GM12878 (cell line): ENCODE results near the gene KBTBD7. TPM values are rescaled to one million over a fixed set of nuclear protein-coding genes. Genes with fewer than 3 reads are reported as not detected.

Experiments used
- ATAC-seq: fragments of 200-7000 bp; cut with Tn5 transposase; 3 replicates; pipeline ENCODE4 v1.9.1; 2020; ENCODE audit warnings: mild to moderate bottlenecking, moderate library complexity
- BruUV-seq: library from RNA; stranded (reverse); fragments of 400-500 nt; replicated peaks from 2 replicates; lab custom pipeline; 2021; lab: Mats Ljungman, UMichigan
- CTCF ChIA-PET: fragments of 300-600 bp; sonication (Branson Sonifier 250); formaldehyde crosslinking; extraction: SDS; loops from one replicate; lab custom pipeline; 2021; ENCODE audit warnings: inconsistent platforms; lab: Yijun Ruan, JAX
- POLR2A ChIA-PET: fragments of 350-600 bp; formaldehyde crosslinking; extraction: SDS; loops from one replicate; lab custom pipeline; 2021; ENCODE audit warnings: inconsistent platforms; lab: Charles Lee
- RAD21 ChIA-PET: fragments of 300-600 bp; sonication (Branson Sonifier 250); formaldehyde crosslinking; loops from one replicate; lab custom pipeline; 2023; ENCODE audit warnings: antibody characterized with exemption; ENCODE audit not compliant: unreplicated experiment; lab: Charles Lee
- SMC1A ChIA-PET: fragments of 300-600 bp; sonication (Branson Sonifier 250); formaldehyde crosslinking; loops from one replicate; lab custom pipeline; 2023; ENCODE audit not compliant: unreplicated experiment, uncharacterized antibody; lab: Charles Lee
- DNase-seq: peaks from one replicate; pipeline ENCODE4 v3.0.0-alpha.2; 2011; ENCODE audit warnings: low read depth, low spot score
- FAIRE-seq: peaks from 3 replicates; lab custom pipeline; 2011; peaks lifted over from hg19 to GRCh38; lab: Jason Lieb, UNC
- H2AFZ ChIP-seq: 2 replicates; pipeline ENCODE4 v1.6.0; 2011; ENCODE audit warnings: low read depth, low read length, control low read depth; ENCODE audit not compliant: control insufficient read depth
- H3K27ac ChIP-seq: 2 replicates; pipeline ENCODE4 v1.5.1; 2011; ENCODE audit warnings: control low read depth; ENCODE audit not compliant: control insufficient read depth, insufficient read depth
- H3K27me3 ChIP-seq, 2 experiments: replicated peaks in 1 of 2; 2 replicates each; pipeline versions ENCODE4 v1.6.0 to v1.6.1; 2011; ENCODE audit warnings: low read length in 1 of 2; ENCODE audit not compliant: control insufficient read depth in 2 of 2, insufficient read depth in 2 of 2
- H3K36me3 ChIP-seq, 2 experiments: 2 replicates each; pipeline ENCODE4 v1.5.1; 2011; ENCODE audit warnings: low read length in 1 of 2; ENCODE audit not compliant: control insufficient read depth in 2 of 2, insufficient read depth in 2 of 2
- H3K4me1 ChIP-seq: 2 replicates; pipeline ENCODE4 v1.6.1; 2011; ENCODE audit warnings: mild to moderate bottlenecking, low read length, moderate library complexity, mixed read lengths; ENCODE audit not compliant: control insufficient read depth, insufficient read depth
- H3K4me2 ChIP-seq: 2 replicates; pipeline ENCODE4 v1.6.0; 2011; ENCODE audit warnings: control low read depth; ENCODE audit not compliant: control insufficient read depth, insufficient read depth
- H3K4me3 ChIP-seq: fragments of 200-600 bp; sonication (generic); 2 replicates; pipeline ENCODE4 v1.5.1; 2016
- H3K79me2 ChIP-seq: 2 replicates; pipeline ENCODE4 v1.6.0; 2011; ENCODE audit warnings: low read length; ENCODE audit not compliant: control insufficient read depth, insufficient read depth
- H3K9ac ChIP-seq: 2 replicates; pipeline ENCODE4 v1.8.0; 2011; ENCODE audit warnings: low read length, control low read depth, mixed read lengths; ENCODE audit not compliant: control insufficient read depth, insufficient read depth
- H3K9me3 ChIP-seq: replicated peaks from 3 replicates; pipeline ENCODE4 v1.5.1; 2011; ENCODE audit warnings: mild to moderate bottlenecking, low read length; ENCODE audit not compliant: control insufficient read depth, insufficient read depth
- H4K20me1 ChIP-seq: 2 replicates; pipeline ENCODE4 v1.6.0; 2011; ENCODE audit not compliant: control insufficient read depth, insufficient read depth
- BHLHE40 ChIP-seq, 2 experiments: fragments of 450-650 bp in 1 of 2; IDR thresholded peaks; 2 replicates each; pipeline ENCODE4 v1.6.1; 2011 to 2017; ENCODE audit warnings: low read depth in 2 of 2, borderline replicate concordance in 1 of 2, improper control_type of control experiment in 1 of 2, low read length in 1 of 2, mild to moderate bottlenecking in 1 of 2
- MTA3 ChIP-seq: IDR thresholded peaks from 2 replicates; pipeline ENCODE4 v1.6.1; 2012; ENCODE audit warnings: low read length, inconsistent platforms, borderline replicate concordance
- POU2F2 ChIP-seq: IDR thresholded peaks from 3 replicates; pipeline ENCODE4 v1.6.1; 2011; ENCODE audit warnings: low read depth, mild to moderate bottlenecking, low read length, borderline replicate concordance
- SUZ12 ChIP-seq: fragments of 200-600 bp; sonication (generic); IDR thresholded peaks from one replicate; pipeline ENCODE4 v1.6.1; 2018; ENCODE audit warnings: antibody characterized with exemption, mild to moderate bottlenecking; ENCODE audit not compliant: unreplicated experiment
- ZBTB33 ChIP-seq: fragments of 450-650 bp; IDR thresholded peaks from 2 replicates; pipeline ENCODE4 v1.6.1; 2017; ENCODE audit warnings: mild to moderate bottlenecking
- ZNF207 ChIP-seq: fragments of 450-650 bp; IDR thresholded peaks from 2 replicates; pipeline ENCODE4 v1.6.1; 2014; ENCODE audit warnings: antibody characterized with exemption, mild to moderate bottlenecking, borderline replicate concordance
- ZSCAN29 ChIP-seq: fragments of 450-650 bp; IDR thresholded peaks from 2 replicates; pipeline ENCODE4 v1.6.1; 2017; ENCODE audit warnings: mild to moderate bottlenecking, moderate library complexity
- WGBS: methylation state at CpG from one replicate; pipeline ENCODE4 v1.1.6; 2016; ENCODE audit warnings: low lambda C conversion rate; ENCODE audit not compliant: insufficient replicate concordance, insufficient coverage; ENCODE audit errors: missing lambda C conversion rate; 5-methylcytosine and 5-hydroxymethylcytosine counted together
- in situ Hi-C: fragments of 300-500 bp; cut with MboI; formaldehyde crosslinking; loops from 9 replicates; pipeline ENCODE4 v1.14.3; 2018; ENCODE audit warnings: mixed read lengths
- intact Hi-C: fragments of 100-400 bp; cut with micrococcal nuclease; formaldehyde crosslinking; loops from one replicate; pipeline ENCODE4 v1.14.2; 2022; ENCODE audit not compliant: unreplicated experiment
- polyA plus RNA-seq, 11 experiments: library from polyadenylated mRNA; depleted of rRNA in 4 of 11; unstranded in 6 of 11; stranded (reverse) in 5 of 11; fragments of >200 nt; fragmentation: Nextera tagmentation in 4 of 11; fragmentation: Illumina TruSeq in 1 of 11; extraction: Ambion mirVana in 4 of 11; extraction: Trizol in 1 of 11; gene quantifications; 1 replicate in 1 of 11; 2 replicates in 10 of 11; pipeline versions ENCODE4 v1.2.1 to v1.2.3, GENCODE V29; 2011 to 2016; ENCODE audit warnings: inconsistent platforms in 2 of 11, missing spikeins in 2 of 11, low read depth in 1 of 11
- total RNA-seq, 4 experiments: library from RNA; depleted of rRNA in 3 of 4; stranded (reverse); fragments of >200 nt in 3 of 4; fragmentation: Illumina TruSeq in 1 of 4; extraction: Trizol in 1 of 4; gene quantifications; 2 replicates each; pipeline versions ENCODE4 v1.2.1 to v1.2.3, GENCODE V29; 2013 to 2021
- TF ChIP-seq, protein P1 (sequence below): IDR thresholded peaks from 2 replicates; pipeline ENCODE4 v1.6.1; 2012; ENCODE audit warnings: low read depth, low read length, improper control_type of control experiment
- TF ChIP-seq, protein P2 (sequence below): fragments of 450-650 bp; formaldehyde crosslinking; IDR thresholded peaks from 2 replicates; pipeline ENCODE4 v1.4.0; 2022; ENCODE audit warnings: mild to moderate bottlenecking, moderate library complexity

Gene KBTBD7
- total and polyA plus RNA-seq, 10 of the 15 experiments (the other 5 are each of a cell fraction or from before 2014, with no cell fraction given): 1.8 to 6.0 (median 4.3) TPM

GRCh38 chr13:41179593-41180250, 14.6 kb downstream of the KBTBD7 start:
- ChIA-PET SMC1A (no interaction called here), CTCF (interaction anchor here (1.6 kb wide), 1 partner anchor 54 kb away, joined by 3 read pairs; no protein-coding TSS in a partner anchor), RAD21 (no interaction called here), POLR2A (no interaction called here)
- in situ Hi-C loops: no loop called here
- TF ChIP-seq POU2F2 (no peak), BHLHE40 (IDR thresholded peaks at IDR 0.05; ENCODE audit: borderline replicate concordance in 1 of 2, low read depth in 2 of 2, low read length in 1 of 2) (peak in 1 of 2 experiments; percentile 55; a peak in 1 of 4 replicates)
- intact Hi-C loops: no loop called here
- Histone ChIP-seq H3K27ac (no peak overlapping the region), H4K20me1 (no peaks in the 10 kb centered on the region), H3K27me3 (no peaks in the 10 kb centered on the region), H3K9ac (no peak overlapping the region), H3K4me3 (no peak overlapping the region), H3K4me2 (no peak overlapping the region), H3K79me2 (no peaks in the 10 kb centered on the region), H3K4me1 (no peaks in the 10 kb centered on the region), H3K9me3 (peaks cover 2% of the 10 kb centered on the region; the same call in 2 of the 3 replicates), H2AFZ (no peak overlapping the region), H3K36me3 (no peaks in the 10 kb centered on the region)
- DNase-seq: no peak
- 68% methylated on average over 4 of the region's 4 CpGs for WGBS
- no peak for ATAC-seq
- no TSS peak for BruUV-seq
- no peak for FAIRE-seq

DNA sequence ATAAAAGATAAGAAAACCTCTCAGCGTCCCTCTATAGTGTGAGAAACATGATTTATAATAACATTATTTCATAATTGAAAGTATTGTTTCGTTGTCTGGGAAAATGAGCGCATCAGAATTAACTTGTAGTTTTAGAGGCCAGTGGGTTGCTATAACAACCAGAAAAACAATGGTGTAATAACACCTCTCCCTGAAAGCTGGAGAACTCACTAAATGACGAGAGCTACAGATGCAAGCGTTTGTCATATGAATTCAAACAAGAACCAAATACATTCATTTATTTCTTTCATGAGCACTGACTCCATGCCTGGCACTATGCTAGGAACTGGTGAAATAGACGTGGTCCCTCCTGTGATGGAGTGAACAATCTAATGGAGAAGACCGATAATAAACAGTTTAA, 16.3 kb downstream of the KBTBD7 start:
- intact Hi-C loops: no loop called here
- no peak for FAIRE-seq
- ChIA-PET RAD21 (no interaction called here), SMC1A (no interaction called here), POLR2A (interaction anchor here (0.6 kb wide), 1 partner anchor 140 kb away, joined by 5 read pairs; no protein-coding TSS in a partner anchor), CTCF (no interaction called here)
- Histone ChIP-seq H3K9me3 (peaks cover 2% of the 10 kb centered on the region; the same call in 2 of the 3 replicates), H3K4me3 (no peak overlapping the region), H3K4me2 (no peak overlapping the region), H3K9ac (no peak overlapping the region), H3K4me1 (no peaks in the 10 kb centered on the region), H3K27ac (no peak overlapping the region), H3K79me2 (no peaks in the 10 kb centered on the region), H3K36me3 (no peaks in the 10 kb centered on the region), H3K27me3 (no peaks in the 10 kb centered on the region), H4K20me1 (no peaks in the 10 kb centered on the region), H2AFZ (no peak overlapping the region)
- WGBS: 73% methylated on average over 7 of the region's 7 CpGs
- in situ Hi-C loops: no loop called here
- no peak for DNase-seq
- no TSS peak for BruUV-seq
- ATAC-seq: no peak
- TF ChIP-seq, protein P1, sequence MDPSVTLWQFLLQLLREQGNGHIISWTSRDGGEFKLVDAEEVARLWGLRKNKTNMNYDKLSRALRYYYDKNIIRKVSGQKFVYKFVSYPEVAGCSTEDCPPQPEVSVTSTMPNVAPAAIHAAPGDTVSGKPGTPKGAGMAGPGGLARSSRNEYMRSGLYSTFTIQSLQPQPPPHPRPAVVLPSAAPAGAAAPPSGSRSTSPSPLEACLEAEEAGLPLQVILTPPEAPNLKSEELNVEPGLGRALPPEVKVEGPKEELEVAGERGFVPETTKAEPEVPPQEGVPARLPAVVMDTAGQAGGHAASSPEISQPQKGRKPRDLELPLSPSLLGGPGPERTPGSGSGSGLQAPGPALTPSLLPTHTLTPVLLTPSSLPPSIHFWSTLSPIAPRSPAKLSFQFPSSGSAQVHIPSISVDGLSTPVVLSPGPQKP: no peak
- no peak for TF ChIP-seq ZSCAN29
- no peak for TF ChIP-seq ZNF207
- TF ChIP-seq ZBTB33: no peak
- TF ChIP-seq SUZ12: no peak
- no peak for TF ChIP-seq MTA3
- TF ChIP-seq POU2F2: no peak
- TF ChIP-seq, protein P2, sequence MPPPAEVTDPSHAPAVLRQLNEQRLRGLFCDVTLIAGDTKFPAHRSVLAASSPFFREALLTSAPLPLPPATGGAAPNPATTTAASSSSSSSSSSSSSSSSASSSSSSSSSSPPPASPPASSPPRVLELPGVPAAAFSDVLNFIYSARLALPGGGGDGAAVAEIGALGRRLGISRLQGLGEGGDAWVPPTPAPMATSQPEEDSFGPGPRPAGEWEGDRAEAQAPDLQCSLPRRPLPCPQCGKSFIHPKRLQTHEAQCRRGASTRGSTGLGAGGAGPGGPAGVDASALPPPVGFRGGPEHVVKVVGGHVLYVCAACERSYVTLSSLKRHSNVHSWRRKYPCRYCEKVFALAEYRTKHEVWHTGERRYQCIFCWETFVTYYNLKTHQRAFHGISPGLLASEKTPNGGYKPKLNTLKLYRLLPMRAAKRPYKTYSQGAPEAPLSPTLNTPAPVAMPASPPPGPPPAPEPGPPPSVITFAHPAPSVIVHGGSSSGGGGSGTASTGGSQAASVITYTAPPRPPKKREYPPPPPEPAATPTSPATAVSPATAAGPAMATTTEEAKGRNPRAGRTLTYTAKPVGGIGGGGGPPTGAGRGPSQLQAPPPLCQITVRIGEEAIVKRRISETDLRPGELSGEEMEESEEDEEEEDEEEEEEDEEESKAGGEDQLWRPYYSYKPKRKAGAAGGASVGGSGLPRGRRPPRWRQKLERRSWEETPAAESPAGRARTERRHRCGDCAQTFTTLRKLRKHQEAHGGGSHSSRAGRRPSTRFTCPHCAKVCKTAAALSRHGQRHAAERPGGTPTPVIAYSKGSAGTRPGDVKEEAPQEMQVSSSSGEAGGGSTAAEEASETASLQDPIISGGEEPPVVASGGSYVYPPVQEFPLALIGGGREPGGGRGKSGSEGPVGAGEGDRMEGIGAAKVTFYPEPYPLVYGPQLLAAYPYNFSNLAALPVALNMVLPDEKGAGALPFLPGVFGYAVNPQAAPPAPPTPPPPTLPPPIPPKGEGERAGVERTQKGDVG (CRISPR knock-in tag): no peak
